Fibroblast of lung (primary cell): ENCODE results near the gene AGBL4.

ENCODE experiments used
- EZH2 ChIP-seq: IDR thresholded peaks from 2 replicates; pipeline ENCODE4 v1.5.1; 2012; ENCODE audit warnings: low read length, control low read depth, mild to moderate bottlenecking; ENCODE audit errors: missing control alignments
- TF ChIP-seq, protein P1 (sequence below), 2 donors: IDR thresholded peaks in 1 of 2; conservative IDR thresholded peaks in 1 of 2; 1 replicate in 1 of 2; 2 replicates in 1 of 2; pipeline ENCODE4 v1.5.1; 2011 to 2012; ENCODE audit warnings: low read length in 2 of 2, control low read depth in 1 of 2, inconsistent platforms in 1 of 2, low read depth in 1 of 2, mild to moderate bottlenecking in 1 of 2

GRCh38 chr1:48602349-48602748 is 1421.4 kb downstream of the AGBL4 start:
- TF ChIP-seq, protein P1, sequence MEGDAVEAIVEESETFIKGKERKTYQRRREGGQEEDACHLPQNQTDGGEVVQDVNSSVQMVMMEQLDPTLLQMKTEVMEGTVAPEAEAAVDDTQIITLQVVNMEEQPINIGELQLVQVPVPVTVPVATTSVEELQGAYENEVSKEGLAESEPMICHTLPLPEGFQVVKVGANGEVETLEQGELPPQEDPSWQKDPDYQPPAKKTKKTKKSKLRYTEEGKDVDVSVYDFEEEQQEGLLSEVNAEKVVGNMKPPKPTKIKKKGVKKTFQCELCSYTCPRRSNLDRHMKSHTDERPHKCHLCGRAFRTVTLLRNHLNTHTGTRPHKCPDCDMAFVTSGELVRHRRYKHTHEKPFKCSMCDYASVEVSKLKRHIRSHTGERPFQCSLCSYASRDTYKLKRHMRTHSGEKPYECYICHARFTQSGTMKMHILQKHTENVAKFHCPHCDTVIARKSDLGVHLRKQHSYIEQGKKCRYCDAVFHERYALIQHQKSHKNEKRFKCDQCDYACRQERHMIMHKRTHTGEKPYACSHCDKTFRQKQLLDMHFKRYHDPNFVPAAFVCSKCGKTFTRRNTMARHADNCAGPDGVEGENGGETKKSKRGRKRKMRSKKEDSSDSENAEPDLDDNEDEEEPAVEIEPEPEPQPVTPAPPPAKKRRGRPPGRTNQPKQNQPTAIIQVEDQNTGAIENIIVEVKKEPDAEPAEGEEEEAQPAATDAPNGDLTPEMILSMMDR (conservative IDR thresholded peaks at IDR 0.05 in 1 of 2, IDR thresholded peaks at IDR 0.05 in 1 of 2; ENCODE audit: low read depth in 1 of 2, low read length in 2 of 2) = no peak
- TF ChIP-seq EZH2 = no peak
